Measurements from ENCODE around the gene ARL5A.

Gene ARL5A

DNA sequence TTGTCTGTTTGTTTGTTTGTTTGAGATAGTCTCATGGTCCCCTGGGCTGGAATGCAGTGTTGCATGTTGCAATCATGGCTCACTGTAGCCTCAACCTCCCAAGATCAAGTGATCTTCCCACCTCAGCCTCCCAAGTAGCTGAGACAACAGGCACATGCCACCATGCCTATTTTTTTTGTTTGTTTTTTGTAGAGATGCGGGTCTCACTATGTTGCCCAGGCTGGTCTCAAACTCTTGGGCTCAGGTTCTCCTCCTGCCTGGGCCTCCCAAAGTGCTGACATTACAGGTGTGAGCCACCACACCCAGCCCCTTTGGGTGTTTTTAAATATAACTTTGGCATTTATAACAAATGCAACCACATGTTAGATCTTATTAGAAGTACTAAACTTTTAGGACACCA lies 37.5 kb downstream of the ARL5A start:
- Histone ChIP-seq H3K4me3 (no peak overlapping the region), H3K27ac (no peak overlapping the region)
- TF ChIP-seq, protein P1, sequence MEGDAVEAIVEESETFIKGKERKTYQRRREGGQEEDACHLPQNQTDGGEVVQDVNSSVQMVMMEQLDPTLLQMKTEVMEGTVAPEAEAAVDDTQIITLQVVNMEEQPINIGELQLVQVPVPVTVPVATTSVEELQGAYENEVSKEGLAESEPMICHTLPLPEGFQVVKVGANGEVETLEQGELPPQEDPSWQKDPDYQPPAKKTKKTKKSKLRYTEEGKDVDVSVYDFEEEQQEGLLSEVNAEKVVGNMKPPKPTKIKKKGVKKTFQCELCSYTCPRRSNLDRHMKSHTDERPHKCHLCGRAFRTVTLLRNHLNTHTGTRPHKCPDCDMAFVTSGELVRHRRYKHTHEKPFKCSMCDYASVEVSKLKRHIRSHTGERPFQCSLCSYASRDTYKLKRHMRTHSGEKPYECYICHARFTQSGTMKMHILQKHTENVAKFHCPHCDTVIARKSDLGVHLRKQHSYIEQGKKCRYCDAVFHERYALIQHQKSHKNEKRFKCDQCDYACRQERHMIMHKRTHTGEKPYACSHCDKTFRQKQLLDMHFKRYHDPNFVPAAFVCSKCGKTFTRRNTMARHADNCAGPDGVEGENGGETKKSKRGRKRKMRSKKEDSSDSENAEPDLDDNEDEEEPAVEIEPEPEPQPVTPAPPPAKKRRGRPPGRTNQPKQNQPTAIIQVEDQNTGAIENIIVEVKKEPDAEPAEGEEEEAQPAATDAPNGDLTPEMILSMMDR (IDR thresholded peaks at IDR 0.05): no peak
- DNase-seq (ENCODE audit: low spot score): no peak

DNA sequence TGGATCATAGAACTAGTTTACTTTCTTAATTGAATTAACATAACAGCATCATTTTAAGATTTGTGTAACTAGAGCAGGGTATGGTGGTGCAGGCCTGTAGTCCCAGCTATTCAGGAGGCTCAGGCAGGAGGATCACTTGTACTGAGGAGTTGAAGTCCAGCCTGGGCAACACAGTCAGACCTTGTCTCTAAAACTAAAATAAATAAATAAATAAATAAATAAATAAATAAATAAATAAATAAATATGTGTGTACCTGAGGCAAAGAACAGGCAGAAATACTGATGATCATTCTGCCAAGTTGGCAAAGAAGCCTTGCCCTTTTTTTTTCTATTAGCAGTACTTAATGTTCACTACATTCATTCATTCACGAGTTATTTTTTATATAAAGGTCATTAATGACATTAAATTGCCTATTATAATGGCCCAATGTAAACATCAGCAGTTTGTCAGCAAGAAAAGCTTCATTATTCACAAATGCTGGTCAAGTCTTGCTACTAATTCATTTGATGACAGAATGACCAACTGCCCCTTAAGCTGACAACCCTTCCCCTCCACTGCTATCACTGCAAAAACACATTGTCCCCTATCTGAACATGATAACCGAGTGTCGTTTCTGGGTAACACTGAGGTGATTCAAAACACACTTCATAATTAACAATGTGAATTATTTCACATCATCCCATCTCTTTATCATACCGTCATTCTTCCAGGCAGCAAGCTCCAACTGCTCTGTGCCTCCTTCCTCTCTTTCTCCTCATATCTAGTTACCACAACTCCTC lies 39.0 kb downstream of the ARL5A start:
- no peak for DNase-seq (ENCODE audit: low spot score)
- TF ChIP-seq, protein P1 (IDR thresholded peaks at IDR 0.05): no peak
- no peak overlapping the region for H3K27ac ChIP-seq
- H3K4me3 ChIP-seq: no peak overlapping the region

DNA sequence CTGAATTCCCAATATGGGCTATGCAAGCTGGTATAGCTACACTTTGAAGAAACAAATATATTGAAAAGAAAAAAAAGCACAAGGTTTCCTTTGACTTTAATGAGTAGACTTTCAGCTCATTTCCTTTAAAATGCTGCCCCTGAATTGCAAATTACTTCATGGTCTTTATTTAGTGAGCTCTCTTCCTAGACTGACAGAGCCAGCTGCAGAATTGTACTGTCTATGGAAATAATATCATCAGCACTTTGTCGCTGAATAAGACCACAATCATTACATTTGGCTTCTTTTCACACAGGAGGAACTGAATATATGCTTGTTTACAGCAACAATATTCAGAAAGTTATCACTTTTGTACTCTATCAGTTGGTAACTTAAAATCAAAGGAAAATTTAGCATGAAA lies 41.7 kb downstream of the ARL5A start:
- TF ChIP-seq, protein P1 (IDR thresholded peaks at IDR 0.05): no peak
- H3K4me3 ChIP-seq: no peak overlapping the region
- no peak for DNase-seq (ENCODE audit: low spot score)
- no peak overlapping the region for H3K27ac ChIP-seq

DNA sequence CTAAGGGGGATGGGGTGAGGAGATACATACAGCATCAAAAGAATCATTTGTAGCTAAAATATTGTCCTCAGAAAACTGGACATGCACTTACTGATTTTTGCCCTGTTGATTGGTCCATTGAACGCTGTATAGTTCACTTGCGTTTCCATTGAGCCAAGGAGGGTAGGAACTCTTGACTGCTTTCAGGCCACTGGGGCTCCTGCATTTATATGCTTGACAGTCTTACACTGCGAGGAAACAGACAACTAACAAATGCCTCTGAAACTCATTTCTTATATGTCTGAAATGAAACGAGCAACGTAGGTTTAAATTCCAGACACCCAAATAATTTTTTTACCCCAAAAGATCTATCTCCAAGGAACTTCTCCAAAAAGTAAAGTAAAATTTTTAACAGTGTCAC lies 42.1 kb downstream of the ARL5A start:
- no peak overlapping the region for H3K4me3 ChIP-seq

DNA sequence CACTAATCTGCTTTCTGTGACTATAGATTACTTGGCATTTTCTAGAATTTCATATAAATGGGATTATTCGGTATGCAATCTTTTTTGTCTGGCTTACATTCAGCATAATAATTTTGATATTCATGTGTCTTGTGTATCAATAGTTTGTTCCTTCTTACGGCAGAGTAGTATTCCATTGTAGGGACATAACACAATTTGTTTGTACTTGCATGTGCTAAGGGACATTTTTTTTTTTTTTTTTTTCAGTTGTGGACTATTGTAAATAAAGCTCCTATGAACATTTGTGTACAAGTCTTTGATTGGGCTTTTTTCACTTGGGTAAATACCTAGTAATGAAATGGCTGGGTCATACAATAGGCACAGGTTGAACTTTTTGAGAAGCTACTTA lies 45.1 kb downstream of the ARL5A start:
- Histone ChIP-seq H3K27ac (no peak overlapping the region), H3K4me3 (no peak overlapping the region)
- no peak for DNase-seq (ENCODE audit: low spot score)
- TF ChIP-seq, protein P1 (IDR thresholded peaks at IDR 0.05): no peak

More for the DNA sequence above, 42.1 kb downstream of the ARL5A start:
- H3K27ac ChIP-seq: no peak overlapping the region
- TF ChIP-seq, protein P1 (IDR thresholded peaks at IDR 0.05): no peak
- no peak for DNase-seq (ENCODE audit: low spot score)

DNA sequence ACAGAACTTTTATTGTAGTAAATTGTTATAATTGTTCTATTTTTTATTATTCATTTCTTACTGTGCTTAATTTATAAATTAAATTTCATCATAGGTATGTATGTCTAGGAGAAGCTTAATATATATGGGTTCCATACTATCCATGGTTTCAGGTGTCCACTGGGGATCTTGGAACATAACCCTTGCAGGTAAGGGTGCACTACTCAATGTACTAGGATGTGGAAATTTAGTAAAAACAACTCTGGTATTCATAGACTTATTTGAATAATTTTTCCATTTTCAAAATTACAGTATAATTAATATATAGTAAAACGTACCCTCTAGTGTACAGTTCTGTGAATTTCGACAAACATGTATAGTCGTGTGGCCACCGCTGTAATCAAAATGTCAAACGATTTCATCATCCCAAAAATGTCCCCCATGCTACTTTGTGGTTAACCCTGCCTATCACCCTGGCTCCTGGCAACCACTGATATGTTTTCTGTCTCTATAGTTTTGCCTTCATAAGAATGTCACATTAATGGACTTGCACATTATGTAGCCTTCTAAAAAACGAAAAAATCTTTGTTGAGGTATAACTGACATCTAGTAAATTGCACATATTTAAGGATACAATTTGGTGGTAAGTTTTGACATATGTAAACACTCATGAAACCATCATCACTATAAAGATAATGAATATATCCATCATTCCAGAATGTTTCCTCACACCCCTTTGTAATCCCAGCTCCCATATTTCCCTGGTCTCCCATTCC lies 45.7 kb downstream of the ARL5A start:
- no peak for DNase-seq (ENCODE audit: low spot score)
- H3K4me3 ChIP-seq: no peak overlapping the region
- TF ChIP-seq, protein P1 (IDR thresholded peaks at IDR 0.05): no peak
- H3K27ac ChIP-seq: no peak overlapping the region

DNA sequence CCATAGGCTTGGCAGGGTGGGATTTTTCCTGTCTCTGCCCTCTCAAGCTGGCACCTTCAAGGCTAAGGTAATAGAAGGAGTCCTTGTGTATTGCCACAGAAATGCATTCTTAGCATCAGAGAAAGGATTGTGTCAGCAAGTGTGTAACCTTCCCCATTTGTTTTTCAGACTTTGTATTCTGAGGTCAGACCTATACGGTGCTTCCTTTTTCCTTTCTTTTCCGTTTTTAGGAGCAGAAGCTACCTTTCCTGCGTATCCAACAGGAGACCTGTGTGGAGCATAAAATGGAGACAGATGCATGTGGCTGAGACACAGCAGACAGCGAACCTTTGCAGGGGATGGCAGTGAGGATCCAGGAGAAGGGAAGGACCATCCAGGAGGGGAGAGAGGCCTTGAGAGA lies 46.6 kb downstream of the ARL5A start:
- no peak for DNase-seq (ENCODE audit: low spot score)
- TF ChIP-seq, protein P1 (IDR thresholded peaks at IDR 0.05): no peak
- no peak overlapping the region for H3K27ac ChIP-seq
- H3K4me3 ChIP-seq: no peak overlapping the region

All from coronary artery (tissue), 2 donors.